Measurements from ENCODE around the gene MAP3K9. TPM values are rescaled to one million over a fixed set of nuclear protein-coding genes. Genes with fewer than 3 reads are reported as not detected.

The MAP3K9 gene
- total and polyA plus RNA-seq, 2 of the 8 experiments (the other 6 are each of a cell fraction or from before 2014, with no cell fraction given), result 9.8 to 24.7 TPM

DNA sequence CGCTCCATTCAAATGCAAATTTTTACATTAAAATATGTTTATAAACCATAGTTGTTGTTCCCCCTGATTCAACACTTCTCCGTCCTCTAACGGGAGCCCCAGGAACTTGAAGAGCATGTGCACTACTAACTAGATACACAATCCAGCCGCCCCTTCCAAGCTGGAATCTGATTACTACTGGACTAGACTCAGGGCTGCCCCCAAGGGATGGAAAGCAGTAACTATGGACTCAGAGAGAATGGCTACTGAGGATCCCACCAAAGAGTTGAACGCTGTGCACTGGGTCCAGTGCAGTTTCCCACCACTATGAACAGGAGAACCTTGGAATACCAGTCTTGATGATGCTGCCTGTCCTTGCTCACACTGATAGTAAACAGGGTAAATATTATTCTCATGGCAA, 49.3 kb upstream of the MAP3K9 start (continued):
- TF ChIP-seq, protein P1, sequence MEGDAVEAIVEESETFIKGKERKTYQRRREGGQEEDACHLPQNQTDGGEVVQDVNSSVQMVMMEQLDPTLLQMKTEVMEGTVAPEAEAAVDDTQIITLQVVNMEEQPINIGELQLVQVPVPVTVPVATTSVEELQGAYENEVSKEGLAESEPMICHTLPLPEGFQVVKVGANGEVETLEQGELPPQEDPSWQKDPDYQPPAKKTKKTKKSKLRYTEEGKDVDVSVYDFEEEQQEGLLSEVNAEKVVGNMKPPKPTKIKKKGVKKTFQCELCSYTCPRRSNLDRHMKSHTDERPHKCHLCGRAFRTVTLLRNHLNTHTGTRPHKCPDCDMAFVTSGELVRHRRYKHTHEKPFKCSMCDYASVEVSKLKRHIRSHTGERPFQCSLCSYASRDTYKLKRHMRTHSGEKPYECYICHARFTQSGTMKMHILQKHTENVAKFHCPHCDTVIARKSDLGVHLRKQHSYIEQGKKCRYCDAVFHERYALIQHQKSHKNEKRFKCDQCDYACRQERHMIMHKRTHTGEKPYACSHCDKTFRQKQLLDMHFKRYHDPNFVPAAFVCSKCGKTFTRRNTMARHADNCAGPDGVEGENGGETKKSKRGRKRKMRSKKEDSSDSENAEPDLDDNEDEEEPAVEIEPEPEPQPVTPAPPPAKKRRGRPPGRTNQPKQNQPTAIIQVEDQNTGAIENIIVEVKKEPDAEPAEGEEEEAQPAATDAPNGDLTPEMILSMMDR (IDR thresholded peaks at IDR 0.05; ENCODE audit: control extremely low read depth in 1 of 3, insufficient read depth in 1 of 3, low read depth in 1 of 3, low read length in 3 of 3), result peak; percentile 8 to 27 (median 24); a peak in 3 of 4 replicates

All from H1 (cell line).